Duodenal mucosa (tissue), 2 donors: ENCODE results near the gene RASAL3.
"Not testable (repeated sequence)": the region's sequence is repeated elsewhere in the genome, so short reads cannot be mapped to it uniquely, and the experiment has no call there.

Experiments used
- H3K27ac ChIP-seq: one replicate; pipeline ENCODE4 v1.7.0; 2013; ENCODE audit warnings: low read depth, low read length
- H3K27me3 ChIP-seq, 2 donors: one replicate each; pipeline ENCODE4 v1.7.0; 2013; ENCODE audit warnings: low read length in 2 of 2, control low read depth in 1 of 2; ENCODE audit not compliant: insufficient read depth in 2 of 2, control insufficient read depth in 1 of 2
- H3K36me3 ChIP-seq, 2 donors: one replicate each; pipeline ENCODE4 v1.7.0; 2013; ENCODE audit warnings: low read length in 2 of 2, control low read depth in 1 of 2; ENCODE audit not compliant: insufficient read depth in 2 of 2, control insufficient read depth in 1 of 2
- H3K4me1 ChIP-seq, 2 donors: one replicate each; pipeline ENCODE4 v1.7.0; 2013; ENCODE audit warnings: low read length in 2 of 2, control low read depth in 1 of 2; ENCODE audit not compliant: insufficient read depth in 2 of 2, control insufficient read depth in 1 of 2
- H3K4me3 ChIP-seq, 2 donors: one replicate each; pipeline ENCODE4 v1.7.0; 2013; ENCODE audit warnings: low read length in 2 of 2, low read depth in 1 of 2
- H3K9ac ChIP-seq, 2 donors: one replicate each; pipeline ENCODE4 v1.7.0; 2013; ENCODE audit warnings: low read length in 2 of 2, low read depth in 1 of 2
- H3K9me3 ChIP-seq, 2 donors: one replicate each; pipeline ENCODE4 v1.7.0; 2013; ENCODE audit warnings: low read length in 2 of 2, control low read depth in 1 of 2; ENCODE audit not compliant: control insufficient read depth in 1 of 2

RASAL3 gene

GRCh38 chr19:15473821-15474220, 9.5 kb upstream of the RASAL3 start:
- H3K4me1 ChIP-seq, H3K9me3 ChIP-seq, H3K36me3 ChIP-seq, H3K9ac ChIP-seq, H3K27ac ChIP-seq, H3K4me3 ChIP-seq: not testable (repeated sequence)
- peaks cover 8 to 12% of the 10 kb centered on the region in 2 donors for H3K27me3 ChIP-seq

- no peak overlapping the region for H3K27ac ChIP-seq
- no peak overlapping the region for H3K4me3 ChIP-seq
- peaks cover 0 to 18% of the 10 kb centered on the region in 2 donors for H3K4me1 ChIP-seq
- H3K9ac ChIP-seq = no peak overlapping the region
- peaks cover 11 to 13% of the 10 kb centered on the region in 2 donors for H3K27me3 ChIP-seq
- H3K9me3 ChIP-seq = no peaks in the 10 kb centered on the region
- no peaks in the 10 kb centered on the region for H3K36me3 ChIP-seq
Measured at GRCh38 chr19:15471639-15472101, 7.3 kb upstream of the RASAL3 start.

GRCh38 chr19:15469513-15470297, 5.4 kb upstream of the RASAL3 start:
- H3K9me3 ChIP-seq = no peaks in the 10 kb centered on the region
- no peak overlapping the region for H3K27ac ChIP-seq
- H3K4me1 ChIP-seq = peaks cover 0 to 19% of the 10 kb centered on the region in 2 donors
- peak overlapping the region; percentile 50 to 68 for H3K4me3 ChIP-seq
- H3K9ac ChIP-seq = peak overlapping the region in 1 of 2 donors; percentile 63
- H3K27me3 ChIP-seq = peaks cover 11 to 13% of the 10 kb centered on the region in 2 donors
- H3K36me3 ChIP-seq = no peaks in the 10 kb centered on the region

- no peaks in the 10 kb centered on the region for H3K9me3 ChIP-seq
- H3K27me3 ChIP-seq = peaks cover 11 to 13% of the 10 kb centered on the region in 2 donors
- peaks cover 0 to 19% of the 10 kb centered on the region in 2 donors for H3K4me1 ChIP-seq
- H3K4me3 ChIP-seq = peak overlapping the region; percentile 50 to 68
- H3K9ac ChIP-seq = no peak overlapping the region
- no peaks in the 10 kb centered on the region for H3K36me3 ChIP-seq
- H3K27ac ChIP-seq = no peak overlapping the region
Measured at GRCh38 chr19:15468675-15469512, 4.5 kb upstream of the RASAL3 start.

GRCh38 chr19:15467734-15468214, 3.4 kb upstream of the RASAL3 start:
- peaks cover 11 to 13% of the 10 kb centered on the region in 2 donors for H3K27me3 ChIP-seq
- H3K9me3 ChIP-seq = no peaks in the 10 kb centered on the region
- no peak overlapping the region for H3K4me3 ChIP-seq
- no peak overlapping the region for H3K27ac ChIP-seq
- H3K4me1 ChIP-seq = peaks cover 0 to 19% of the 10 kb centered on the region in 2 donors
- H3K9ac ChIP-seq = no peak overlapping the region
- no peaks in the 10 kb centered on the region for H3K36me3 ChIP-seq

GRCh38 chr19:15466851-15467733, 2.7 kb upstream of the RASAL3 start:
- Histone ChIP-seq H3K27me3 (peaks cover 11 to 13% of the 10 kb centered on the region in 2 donors), H3K4me3 (no peak overlapping the region), H3K27ac (no peak overlapping the region), H3K9me3 (no peaks in the 10 kb centered on the region), H3K4me1 (peaks cover 0 to 19% of the 10 kb centered on the region in 2 donors), H3K36me3 (no peaks in the 10 kb centered on the region), H3K9ac (no peak overlapping the region)

- Histone ChIP-seq H3K9ac (peak overlapping the region; percentile 10 to 18), H3K36me3 (no peaks in the 10 kb centered on the region), H3K27me3 (peaks cover 2 to 4% of the 10 kb centered on the region in 2 donors), H3K4me1 (peaks cover 0 to 10% of the 10 kb centered on the region in 2 donors), H3K4me3 (peak overlapping the region; percentile 57 to 68), H3K27ac (peak overlapping the region; percentile 73), H3K9me3 (no peaks in the 10 kb centered on the region)
Measured at GRCh38 chr19:15463861-15464371, 428 bp downstream of the RASAL3 start.

- no peak overlapping the region for H3K4me3 ChIP-seq
- peaks cover 0 to 1% of the 10 kb centered on the region in 2 donors for H3K4me1 ChIP-seq
- no peaks in the 10 kb centered on the region for H3K9me3 ChIP-seq
- H3K27me3 ChIP-seq = peaks cover 0 to 11% of the 10 kb centered on the region in 2 donors
- H3K9ac ChIP-seq = no peak overlapping the region
- no peak overlapping the region for H3K27ac ChIP-seq
- H3K36me3 ChIP-seq = no peaks in the 10 kb centered on the region
Measured at GRCh38 chr19:15461694-15462093, 2.6 kb downstream of the RASAL3 start.

GRCh38 chr19:15457701-15458484, 6.5 kb downstream of the RASAL3 start:
- H3K27ac ChIP-seq = no peak overlapping the region
- no peaks in the 10 kb centered on the region for H3K9me3 ChIP-seq
- no peak overlapping the region for H3K9ac ChIP-seq
- peaks cover under 1 to 7% of the 10 kb centered on the region in 2 donors for H3K4me1 ChIP-seq
- H3K4me3 ChIP-seq = no peak overlapping the region
- peaks cover 0 to 11% of the 10 kb centered on the region in 2 donors for H3K36me3 ChIP-seq
- H3K27me3 ChIP-seq = peaks cover 17 to 25% of the 10 kb centered on the region in 2 donors
